SK-N-SH (cell line): ENCODE results near the gene FAM240A. TPM values are rescaled to one million over a fixed set of nuclear protein-coding genes. Genes with fewer than 3 reads are reported as not detected.
A peak's percentile ranks its signal among the peaks of the same experiment; 100 is the strongest.

Experiments used
- CTCF ChIA-PET: fragments of 300-600, 350-600 bp; formaldehyde crosslinking; extraction: SDS; loops from one replicate; lab custom pipeline; 2021; lab: Yijun Ruan, JAX
- POLR2A ChIA-PET: fragments of 350-600 bp; sonication (Branson Sonifier 250); formaldehyde crosslinking; extraction: SDS; loops from one replicate; lab custom pipeline; 2020; ENCODE audit warnings: antibody characterized with exemption, inconsistent platforms; lab: Yijun Ruan, JAX
- DNase-seq: peaks from one replicate; pipeline ENCODE4 v3.0.0; 2012
- H2AFZ ChIP-seq: fragments of 200-600 bp; sonication (generic); 2 replicates; pipeline ENCODE4 v1.8.1; 2016; ENCODE audit warnings: antibody characterized with exemption, mild to moderate bottlenecking, low read depth
- H3F3A ChIP-seq: fragments of 200-600 bp; sonication (generic); replicated peaks from 2 replicates; pipeline ENCODE3; 2016; ENCODE audit warnings: antibody characterized with exemption, mild to moderate bottlenecking; ENCODE audit not compliant: insufficient read depth
- H3K27ac ChIP-seq, 2 experiments: fragments of 200-500 bp in 1 of 2; fragments of 200-600 bp in 1 of 2; sonication (Bioruptor generic) in 1 of 2; sonication (generic), shearing (Covaris generic) in 1 of 2; 2 replicates each; pipeline versions ENCODE4 v1.5.1 to v1.6.1; 2014 to 2016; ENCODE audit warnings: low read depth in 2 of 2, inconsistent platforms in 1 of 2, low read length in 1 of 2, mild to moderate bottlenecking in 1 of 2, mixed read lengths in 1 of 2
- H3K27me3 ChIP-seq: fragments of 200-600 bp; sonication (generic), shearing (Covaris generic); 2 replicates; pipeline ENCODE4 v1.6.1; 2016; ENCODE audit warnings: mixed run types; ENCODE audit not compliant: insufficient read depth
- H3K36me3 ChIP-seq, 2 experiments: fragments of 200-500 bp in 1 of 2; fragments of 200-600 bp in 1 of 2; sonication (Bioruptor generic) in 1 of 2; sonication (generic) in 1 of 2; replicated peaks in 1 of 2; 2 replicates each; pipeline versions ENCODE3 to v1.5.1; 2014 to 2016; ENCODE audit warnings: low read length in 1 of 2, mild to moderate bottlenecking in 1 of 2; ENCODE audit not compliant: insufficient read depth in 2 of 2, control insufficient read depth in 1 of 2
- H3K4me1 ChIP-seq, 2 experiments: fragments of 200-500 bp in 1 of 2; fragments of 200-600 bp in 1 of 2; sonication (Bioruptor generic) in 1 of 2; sonication (generic), shearing (Covaris generic) in 1 of 2; 2 replicates each; pipeline versions ENCODE4 v1.5.1 to v1.6.1; 2014 to 2016; ENCODE audit warnings: low read depth in 1 of 2, low read length in 1 of 2, mixed run types in 1 of 2; ENCODE audit not compliant: insufficient read depth in 2 of 2, control insufficient read depth in 1 of 2
- H3K4me2 ChIP-seq: fragments of 200-600 bp; sonication (generic), shearing (Covaris generic); 2 replicates; pipeline ENCODE4 v1.6.1; 2017; ENCODE audit warnings: mixed run types
- H3K4me3 ChIP-seq, 2 experiments: fragments of 200-500 bp in 1 of 2; fragments of 200-600 bp in 1 of 2; sonication (Bioruptor generic) in 1 of 2; sonication (generic), shearing (Covaris generic) in 1 of 2; 2 replicates each; pipeline versions ENCODE4 v1.5.1 to v1.8.1; 2014 to 2016; ENCODE audit warnings: low read depth in 2 of 2, inconsistent platforms in 1 of 2, low read length in 1 of 2, mild to moderate bottlenecking in 1 of 2, mixed read lengths in 1 of 2, moderate library complexity in 1 of 2
- H3K79me2 ChIP-seq: fragments of 200-600 bp; sonication (generic); 2 replicates; pipeline ENCODE4 v1.8.1; 2017; ENCODE audit warnings: mild to moderate bottlenecking; ENCODE audit not compliant: insufficient read depth
- H3K9ac ChIP-seq: fragments of 200-600 bp; sonication (generic); 2 replicates; pipeline ENCODE4 v1.6.1; 2017; ENCODE audit warnings: mixed run types
- H3K9me2 ChIP-seq: fragments of 200-600 bp; sonication (generic); 2 replicates; pipeline ENCODE4 v1.6.1; 2017; ENCODE audit warnings: mixed run types
- H3K9me3 ChIP-seq: fragments of 200-600 bp; sonication (generic); 2 replicates; pipeline ENCODE4 v1.6.1; 2017; ENCODE audit warnings: mixed run types, mild to moderate bottlenecking, moderate library complexity
- H4K20me1 ChIP-seq: fragments of 200-600 bp; sonication (generic); 2 replicates; pipeline ENCODE4 v1.6.1; 2017; ENCODE audit warnings: mild to moderate bottlenecking, mixed run types; ENCODE audit not compliant: insufficient read depth
- CHD2 ChIP-seq: fragments of 150-350 bp; IDR thresholded peaks from 2 replicates; pipeline ENCODE4 v1.6.1; 2018; ENCODE audit warnings: low read length; ENCODE audit not compliant: partially characterized antibody
- EP300 ChIP-seq, 2 experiments: IDR thresholded peaks; 2 replicates each; pipeline versions ENCODE4 v1.4.0 to v1.6.1; 2012; ENCODE audit warnings: borderline replicate concordance in 1 of 2, low read depth in 1 of 2, low read length in 1 of 2
- EZH2phosphoT487 ChIP-seq: fragments of 200-600 bp; sonication (generic); IDR thresholded peaks from 2 replicates; pipeline ENCODE4 v1.6.1; 2017; ENCODE audit warnings: low read depth, mixed run types, mild to moderate bottlenecking, antibody characterized with exemption, moderate library complexity, borderline replicate concordance
- FOXJ3 ChIP-seq: sonication (generic); formaldehyde crosslinking; IDR thresholded peaks from 2 replicates; pipeline ENCODE4 v1.5.1; 2020; ENCODE audit warnings: mild to moderate bottlenecking, missing genetic modification reagents
- GABPA ChIP-seq: IDR thresholded peaks from 2 replicates; pipeline ENCODE4 v1.4.0; 2012; ENCODE audit warnings: low read depth, mild to moderate bottlenecking
- GATA2 ChIP-seq: sonication (generic); formaldehyde crosslinking; IDR thresholded peaks from 2 replicates; pipeline ENCODE4 v1.5.0; 2020; ENCODE audit warnings: mild to moderate bottlenecking, missing genetic modification reagents
- NRF1 ChIP-seq: IDR thresholded peaks from 2 replicates; pipeline ENCODE4 v1.6.1; 2012; ENCODE audit warnings: low read depth, mild to moderate bottlenecking, low read length
- POLR2AphosphoS5 ChIP-seq: IDR thresholded peaks from 2 replicates; pipeline ENCODE4 v1.6.1; 2012; ENCODE audit warnings: low read depth, low read length
- RAD21 ChIP-seq: IDR thresholded peaks from 2 replicates; pipeline ENCODE4 v1.6.1; 2012; ENCODE audit warnings: mild to moderate bottlenecking, low read length
- RCOR1 ChIP-seq: fragments of 150-350 bp; IDR thresholded peaks from 2 replicates; pipeline ENCODE4 v1.6.1; 2017; ENCODE audit warnings: antibody characterized with exemption, low read length
- RFX5 ChIP-seq: IDR thresholded peaks from 2 replicates; pipeline ENCODE4 v1.6.1; 2012; ENCODE audit warnings: mild to moderate bottlenecking, improper control_type of control experiment, low read length
- RXRA ChIP-seq: IDR thresholded peaks from 2 replicates; pipeline ENCODE4 v1.4.0; 2012; ENCODE audit warnings: low read depth, mild to moderate bottlenecking, borderline replicate concordance
- SMC3 ChIP-seq: IDR thresholded peaks from 2 replicates; pipeline ENCODE4 v1.6.1; 2012; ENCODE audit warnings: low read depth, low read length, improper control_type of control experiment
- TEAD4 ChIP-seq: IDR thresholded peaks from 2 replicates; pipeline ENCODE4 v1.4.0; 2012; ENCODE audit warnings: mild to moderate bottlenecking, borderline replicate concordance; ENCODE audit not compliant: insufficient read depth
- YY1 ChIP-seq: IDR thresholded peaks from 2 replicates; pipeline ENCODE4 v1.4.0; 2012; ENCODE audit warnings: low read depth, mild to moderate bottlenecking
- WGBS: methylation state at CpG from one replicate; pipeline ENCODE4 v1.1.6; 2017; ENCODE audit warnings: low lambda C conversion rate; 5-methylcytosine and 5-hydroxymethylcytosine counted together
- polyA plus RNA-seq, 3 experiments: library from polyadenylated mRNA; depleted of rRNA; stranded (reverse); fragments of >200 nt; gene quantifications; 2 replicates each; pipeline ENCODE4 v1.2.3, GENCODE V29; 2012
- TF ChIP-seq, protein P1 (sequence below): IDR thresholded peaks from 2 replicates; pipeline ENCODE4 v1.4.0; 2012; ENCODE audit warnings: low read depth, borderline replicate concordance
- TF ChIP-seq, protein P2 (sequence below): IDR thresholded peaks from 2 replicates; pipeline ENCODE4 v1.4.0; 2012; ENCODE audit warnings: low read depth
- TF ChIP-seq, protein P3 (sequence below): IDR thresholded peaks from 2 replicates; pipeline ENCODE4; 2012
- TF ChIP-seq, protein P4 (sequence below): IDR thresholded peaks from 2 replicates; pipeline ENCODE4 v1.6.1; 2012; ENCODE audit warnings: mild to moderate bottlenecking, low read depth, low read length, moderate library complexity
- TF ChIP-seq, protein P5 (sequence below): IDR thresholded peaks from 2 replicates; pipeline ENCODE4 v1.4.0; 2012; ENCODE audit warnings: low read depth, borderline replicate concordance

FAM240A gene
- polyA plus RNA-seq, 1 of the 3 experiments (the other 2 are of a cell fraction), result not detected

DNA sequence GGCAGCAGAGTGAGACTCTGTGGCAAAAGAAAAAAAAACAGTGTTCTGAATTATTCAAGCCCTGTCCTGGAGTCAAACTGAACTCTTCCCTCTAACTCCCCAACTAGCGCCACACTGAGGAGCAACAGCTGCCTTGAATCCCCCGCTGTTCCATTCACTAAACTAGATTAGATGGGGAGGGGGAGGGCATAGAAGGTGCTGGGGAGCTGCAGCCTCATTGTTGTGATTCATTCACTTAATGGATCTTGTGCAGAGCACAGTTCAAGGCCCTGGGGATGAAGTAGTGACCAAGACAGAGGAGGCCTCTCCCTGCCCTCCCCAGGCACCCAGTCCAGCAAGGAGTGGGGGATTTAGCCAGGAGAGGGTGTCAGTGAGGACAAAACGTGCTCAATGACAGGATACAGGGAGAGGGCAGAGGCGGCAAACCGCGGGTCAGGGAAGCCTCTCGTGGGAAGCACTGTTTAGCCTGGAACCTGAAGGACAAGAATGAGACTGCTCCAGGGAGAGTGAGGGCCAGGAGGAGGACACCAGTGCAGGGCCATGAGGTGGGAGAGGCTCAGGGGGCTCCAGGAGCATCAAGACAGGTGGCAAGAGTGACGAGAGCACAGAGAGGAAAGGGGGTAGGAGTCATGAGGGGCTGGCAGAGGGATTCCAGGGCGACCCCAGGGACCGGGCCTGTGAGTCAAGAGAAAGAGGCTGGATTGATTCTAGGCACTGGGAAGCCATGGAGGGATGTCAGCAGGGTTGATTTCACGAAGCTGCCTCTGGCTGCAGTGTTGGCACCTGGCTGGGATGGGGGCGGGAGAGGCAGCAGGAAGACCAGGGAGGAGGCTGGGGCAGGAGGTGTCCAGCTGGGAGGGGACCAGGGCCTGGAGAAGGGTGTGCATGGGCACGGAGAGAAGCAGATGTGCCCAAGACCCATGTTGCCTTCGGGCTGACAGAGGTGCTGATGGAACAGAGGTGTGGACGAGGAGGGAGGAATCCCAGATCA, 49.7 kb downstream of the FAM240A start:
- H3K27me3 ChIP-seq, result no peaks in the 10 kb centered on the region
- H3K4me3 ChIP-seq, result no peak overlapping the region
- peak; percentile 16 for DNase-seq
- TF ChIP-seq RCOR1, result no peak
- TF ChIP-seq, protein P1, sequence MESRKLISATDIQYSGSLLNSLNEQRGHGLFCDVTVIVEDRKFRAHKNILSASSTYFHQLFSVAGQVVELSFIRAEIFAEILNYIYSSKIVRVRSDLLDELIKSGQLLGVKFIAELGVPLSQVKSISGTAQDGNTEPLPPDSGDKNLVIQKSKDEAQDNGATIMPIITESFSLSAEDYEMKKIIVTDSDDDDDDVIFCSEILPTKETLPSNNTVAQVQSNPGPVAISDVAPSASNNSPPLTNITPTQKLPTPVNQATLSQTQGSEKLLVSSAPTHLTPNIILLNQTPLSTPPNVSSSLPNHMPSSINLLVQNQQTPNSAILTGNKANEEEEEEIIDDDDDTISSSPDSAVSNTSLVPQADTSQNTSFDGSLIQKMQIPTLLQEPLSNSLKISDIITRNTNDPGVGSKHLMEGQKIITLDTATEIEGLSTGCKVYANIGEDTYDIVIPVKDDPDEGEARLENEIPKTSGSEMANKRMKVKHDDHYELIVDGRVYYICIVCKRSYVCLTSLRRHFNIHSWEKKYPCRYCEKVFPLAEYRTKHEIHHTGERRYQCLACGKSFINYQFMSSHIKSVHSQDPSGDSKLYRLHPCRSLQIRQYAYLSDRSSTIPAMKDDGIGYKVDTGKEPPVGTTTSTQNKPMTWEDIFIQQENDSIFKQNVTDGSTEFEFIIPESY, result no peak
- no peak for TF ChIP-seq RAD21
- no peak for TF ChIP-seq SMC3
- no peak for TF ChIP-seq EP300 (IDR thresholded peaks at IDR 0.05; ENCODE audit: borderline replicate concordance in 1 of 2, low read depth in 1 of 2, low read length in 1 of 2)
- TF ChIP-seq, protein P2, sequence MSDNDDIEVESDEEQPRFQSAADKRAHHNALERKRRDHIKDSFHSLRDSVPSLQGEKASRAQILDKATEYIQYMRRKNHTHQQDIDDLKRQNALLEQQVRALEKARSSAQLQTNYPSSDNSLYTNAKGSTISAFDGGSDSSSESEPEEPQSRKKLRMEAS, result no peak
- TF ChIP-seq GATA2 (CRISPR knock-in tag), result no peak
- TF ChIP-seq CHD2, result no peak
- TF ChIP-seq TEAD4, result no peak
- TF ChIP-seq, protein P3, sequence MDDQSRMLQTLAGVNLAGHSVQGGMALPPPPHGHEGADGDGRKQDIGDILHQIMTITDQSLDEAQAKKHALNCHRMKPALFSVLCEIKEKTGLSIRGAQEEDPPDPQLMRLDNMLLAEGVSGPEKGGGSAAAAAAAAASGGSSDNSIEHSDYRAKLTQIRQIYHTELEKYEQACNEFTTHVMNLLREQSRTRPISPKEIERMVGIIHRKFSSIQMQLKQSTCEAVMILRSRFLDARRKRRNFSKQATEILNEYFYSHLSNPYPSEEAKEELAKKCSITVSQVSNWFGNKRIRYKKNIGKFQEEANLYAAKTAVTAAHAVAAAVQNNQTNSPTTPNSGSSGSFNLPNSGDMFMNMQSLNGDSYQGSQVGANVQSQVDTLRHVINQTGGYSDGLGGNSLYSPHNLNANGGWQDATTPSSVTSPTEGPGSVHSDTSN, result no peak
- TF ChIP-seq POLR2AphosphoS5, result no peak
- no peak for TF ChIP-seq RFX5
- no peak for TF ChIP-seq FOXJ3
- TF ChIP-seq, protein P4, sequence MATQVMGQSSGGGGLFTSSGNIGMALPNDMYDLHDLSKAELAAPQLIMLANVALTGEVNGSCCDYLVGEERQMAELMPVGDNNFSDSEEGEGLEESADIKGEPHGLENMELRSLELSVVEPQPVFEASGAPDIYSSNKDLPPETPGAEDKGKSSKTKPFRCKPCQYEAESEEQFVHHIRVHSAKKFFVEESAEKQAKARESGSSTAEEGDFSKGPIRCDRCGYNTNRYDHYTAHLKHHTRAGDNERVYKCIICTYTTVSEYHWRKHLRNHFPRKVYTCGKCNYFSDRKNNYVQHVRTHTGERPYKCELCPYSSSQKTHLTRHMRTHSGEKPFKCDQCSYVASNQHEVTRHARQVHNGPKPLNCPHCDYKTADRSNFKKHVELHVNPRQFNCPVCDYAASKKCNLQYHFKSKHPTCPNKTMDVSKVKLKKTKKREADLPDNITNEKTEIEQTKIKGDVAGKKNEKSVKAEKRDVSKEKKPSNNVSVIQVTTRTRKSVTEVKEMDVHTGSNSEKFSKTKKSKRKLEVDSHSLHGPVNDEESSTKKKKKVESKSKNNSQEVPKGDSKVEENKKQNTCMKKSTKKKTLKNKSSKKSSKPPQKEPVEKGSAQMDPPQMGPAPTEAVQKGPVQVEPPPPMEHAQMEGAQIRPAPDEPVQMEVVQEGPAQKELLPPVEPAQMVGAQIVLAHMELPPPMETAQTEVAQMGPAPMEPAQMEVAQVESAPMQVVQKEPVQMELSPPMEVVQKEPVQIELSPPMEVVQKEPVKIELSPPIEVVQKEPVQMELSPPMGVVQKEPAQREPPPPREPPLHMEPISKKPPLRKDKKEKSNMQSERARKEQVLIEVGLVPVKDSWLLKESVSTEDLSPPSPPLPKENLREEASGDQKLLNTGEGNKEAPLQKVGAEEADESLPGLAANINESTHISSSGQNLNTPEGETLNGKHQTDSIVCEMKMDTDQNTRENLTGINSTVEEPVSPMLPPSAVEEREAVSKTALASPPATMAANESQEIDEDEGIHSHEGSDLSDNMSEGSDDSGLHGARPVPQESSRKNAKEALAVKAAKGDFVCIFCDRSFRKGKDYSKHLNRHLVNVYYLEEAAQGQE, result no peak
- TF ChIP-seq NRF1, result no peak
- no peak for TF ChIP-seq YY1
- TF ChIP-seq EZH2phosphoT487, result no peak
- TF ChIP-seq GABPA, result no peak
- no peak for TF ChIP-seq RXRA
- TF ChIP-seq, protein P5, sequence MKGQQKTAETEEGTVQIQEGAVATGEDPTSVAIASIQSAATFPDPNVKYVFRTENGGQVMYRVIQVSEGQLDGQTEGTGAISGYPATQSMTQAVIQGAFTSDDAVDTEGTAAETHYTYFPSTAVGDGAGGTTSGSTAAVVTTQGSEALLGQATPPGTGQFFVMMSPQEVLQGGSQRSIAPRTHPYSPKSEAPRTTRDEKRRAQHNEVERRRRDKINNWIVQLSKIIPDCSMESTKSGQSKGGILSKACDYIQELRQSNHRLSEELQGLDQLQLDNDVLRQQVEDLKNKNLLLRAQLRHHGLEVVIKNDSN, result no peak
- ChIA-PET POLR2A (no interaction called here), CTCF (interaction anchor here (0.5 to 5.1 kb wide), 5 partner anchors 11 to 233 kb away, joined by 3 to 54 read pairs (median 4); no protein-coding TSS in a partner anchor)
- H3K36me3 ChIP-seq, result no peaks in the 10 kb centered on the region
- H3K4me2 ChIP-seq, result no peak overlapping the region
- 52% methylated on average over 15 of the region's 15 CpGs for WGBS
- no peak overlapping the region for H2AFZ ChIP-seq
- H3F3A ChIP-seq, result no peaks in the 10 kb centered on the region
- H3K79me2 ChIP-seq, result no peaks in the 10 kb centered on the region
- no peaks in the 10 kb centered on the region for H3K9me3 ChIP-seq
- no peaks in the 10 kb centered on the region for H3K9me2 ChIP-seq
- H3K9ac ChIP-seq, result no peak overlapping the region
- H3K4me1 ChIP-seq, result peaks cover 0 to 68% of the 10 kb centered on the region in 2 experiments; a peak in 1 of 4 replicates
- H4K20me1 ChIP-seq, result no peaks in the 10 kb centered on the region
- H3K27ac ChIP-seq, result no peak overlapping the region
